OCI-LY3 (cell line): ENCODE data around the gene ALG2.

ENCODE experiments used
- CTCF ChIP-seq: fragments of 200-600, 300-600 bp; sonication (generic); IDR thresholded peaks from 2 replicates; pipeline ENCODE4 v1.5.1; 2014; ENCODE audit warnings: antibody characterized with exemption, low read length, low read depth
- EZH2phosphoT487 ChIP-seq: fragments of 200-600 bp; shearing (Covaris generic); IDR thresholded peaks from 2 replicates; pipeline ENCODE4 v1.6.1; 2018; ENCODE audit warnings: antibody characterized with exemption, mixed run types, low read depth

GRCh38 chr9:99184475-99185347 is 37.0 kb downstream of the ALG2 start:
- TF ChIP-seq CTCF (peak; percentile 94), EZH2phosphoT487 (no peak)
